Activated T-helper 17 cell treated with anti-CD3 and anti-CD28 coated beads, Interleukin-2, amount 50 U/mL, for 72 hours (primary cell): ENCODE measurements around the gene UNKL. TPM values are rescaled to one million over a fixed set of nuclear protein-coding genes. Genes with fewer than 3 reads are reported as not detected.

Source experiments
- ATAC-seq: fragments of 150-1000 bp; cut with Tn5 transposase; replicated peaks from 2 replicates; pipeline ENCODE4 v1.10.0; 2021; ENCODE audit warnings: mild to moderate bottlenecking, moderate library complexity
- H3K27ac Mint-ChIP-seq: one replicate; pipeline ENCODE4 v1.8.0; 2022; ENCODE audit warnings: mixed read lengths
- H3K27me3 Mint-ChIP-seq: one replicate; pipeline ENCODE4 v1.8.0; 2022; ENCODE audit warnings: mixed read lengths
- H3K36me3 Mint-ChIP-seq: one replicate; pipeline ENCODE4 v1.8.0; 2022; ENCODE audit warnings: low read depth, mild to moderate bottlenecking, mixed read lengths
- H3K4me1 Mint-ChIP-seq: one replicate; pipeline ENCODE4 v1.8.0; 2022; ENCODE audit warnings: mixed read lengths
- H3K4me3 Mint-ChIP-seq: one replicate; pipeline ENCODE4 v1.8.0; 2022; ENCODE audit warnings: mild to moderate bottlenecking, mixed read lengths
- H3K9me3 Mint-ChIP-seq: one replicate; pipeline ENCODE4 v1.8.0; 2022; ENCODE audit warnings: mixed read lengths
- total RNA-seq, 2 donors: library from RNA; stranded (reverse); gene quantifications; one replicate each; pipeline ENCODE4 v1.2.3, GENCODE V29; 2022

UNKL gene
- total RNA-seq, 2 donors from 2014 or later: 36.4 to 76.4 TPM

DNA sequence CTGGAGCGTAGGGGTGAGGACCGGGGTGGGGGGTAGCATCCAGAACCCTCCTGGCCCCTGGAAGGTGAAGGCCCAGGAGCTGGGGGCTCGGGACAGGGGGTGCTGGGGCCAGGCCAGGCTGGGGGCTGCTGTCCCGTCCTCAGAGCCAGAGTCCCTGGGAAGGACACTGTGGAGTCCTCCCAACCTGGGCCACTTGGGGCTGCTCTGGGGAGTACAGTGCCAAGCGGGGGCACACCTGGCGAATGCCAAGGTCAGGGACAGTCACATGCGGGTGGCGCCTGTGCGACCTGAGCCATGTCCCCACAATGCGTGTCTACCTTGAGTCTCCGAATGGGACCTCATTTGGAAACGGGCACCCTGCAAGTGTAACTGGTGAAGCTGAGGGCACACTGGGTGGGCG is 15.1 kb upstream of the UNKL start:
- no peaks in the 10 kb centered on the region for H3K9me3 Mint-ChIP-seq
- H3K4me3 Mint-ChIP-seq: no peak overlapping the region
- H3K27me3 Mint-ChIP-seq: no peaks in the 10 kb centered on the region

DNA sequence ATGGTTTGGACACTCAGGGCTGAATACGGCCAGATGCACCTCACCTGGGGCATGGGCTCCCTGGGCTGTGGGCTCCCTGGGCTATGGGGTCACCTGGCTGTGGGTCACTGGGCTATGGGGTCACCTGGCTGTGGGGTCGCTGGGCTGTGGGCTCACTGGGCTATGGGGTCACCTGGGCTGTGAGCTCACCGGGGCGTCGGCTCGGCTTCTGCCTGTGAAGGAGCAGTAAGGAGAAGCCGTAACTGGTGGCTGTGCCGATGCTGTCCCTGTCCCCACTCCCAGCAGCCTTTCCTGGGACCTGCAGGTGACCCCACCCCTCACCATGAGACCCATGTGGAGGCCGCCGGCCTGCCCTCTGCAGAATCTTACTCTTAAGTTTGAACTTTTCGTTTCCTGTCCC is 14.5 kb upstream of the UNKL start:
- H3K27me3 Mint-ChIP-seq: no peaks in the 10 kb centered on the region
- H3K4me3 Mint-ChIP-seq: no peak overlapping the region
- no peak overlapping the region for H3K27ac Mint-ChIP-seq
- no peak for ATAC-seq
- no peaks in the 10 kb centered on the region for H3K36me3 Mint-ChIP-seq
- no peaks in the 10 kb centered on the region for H3K9me3 Mint-ChIP-seq
- H3K4me1 Mint-ChIP-seq: no peaks in the 10 kb centered on the region

More for the DNA sequence above, 15.1 kb upstream of the UNKL start:
- no peak for ATAC-seq
- Mint-ChIP-seq H3K4me1 (no peaks in the 10 kb centered on the region), H3K27ac (no peak overlapping the region), H3K36me3 (no peaks in the 10 kb centered on the region)

DNA sequence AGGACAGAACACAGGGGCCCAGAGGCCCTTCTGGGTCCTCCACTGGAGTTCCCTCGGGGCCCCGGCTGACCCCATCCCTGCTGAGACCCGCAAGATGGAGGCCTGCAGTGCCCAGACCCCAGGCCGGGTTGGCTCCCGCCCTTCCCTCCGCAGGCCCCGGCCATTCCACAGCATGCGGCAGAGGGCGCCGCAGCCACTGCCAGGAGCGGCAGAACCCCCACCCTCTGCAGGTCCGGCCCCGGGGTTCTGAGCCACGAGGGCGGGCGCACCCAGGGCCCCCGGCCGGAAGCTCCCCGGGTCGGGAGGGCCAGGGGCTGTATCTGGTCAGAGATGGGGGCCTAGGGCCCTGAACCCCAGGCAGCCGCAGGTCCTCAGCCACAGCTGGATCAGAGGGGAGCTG is 14.0 kb upstream of the UNKL start:
- ATAC-seq: peak; percentile 52
- H3K27me3 Mint-ChIP-seq: no peaks in the 10 kb centered on the region
- H3K4me1 Mint-ChIP-seq: no peaks in the 10 kb centered on the region
- no peaks in the 10 kb centered on the region for H3K9me3 Mint-ChIP-seq
- H3K4me3 Mint-ChIP-seq: no peak overlapping the region
- H3K36me3 Mint-ChIP-seq: no peaks in the 10 kb centered on the region
- H3K27ac Mint-ChIP-seq: no peak overlapping the region

DNA sequence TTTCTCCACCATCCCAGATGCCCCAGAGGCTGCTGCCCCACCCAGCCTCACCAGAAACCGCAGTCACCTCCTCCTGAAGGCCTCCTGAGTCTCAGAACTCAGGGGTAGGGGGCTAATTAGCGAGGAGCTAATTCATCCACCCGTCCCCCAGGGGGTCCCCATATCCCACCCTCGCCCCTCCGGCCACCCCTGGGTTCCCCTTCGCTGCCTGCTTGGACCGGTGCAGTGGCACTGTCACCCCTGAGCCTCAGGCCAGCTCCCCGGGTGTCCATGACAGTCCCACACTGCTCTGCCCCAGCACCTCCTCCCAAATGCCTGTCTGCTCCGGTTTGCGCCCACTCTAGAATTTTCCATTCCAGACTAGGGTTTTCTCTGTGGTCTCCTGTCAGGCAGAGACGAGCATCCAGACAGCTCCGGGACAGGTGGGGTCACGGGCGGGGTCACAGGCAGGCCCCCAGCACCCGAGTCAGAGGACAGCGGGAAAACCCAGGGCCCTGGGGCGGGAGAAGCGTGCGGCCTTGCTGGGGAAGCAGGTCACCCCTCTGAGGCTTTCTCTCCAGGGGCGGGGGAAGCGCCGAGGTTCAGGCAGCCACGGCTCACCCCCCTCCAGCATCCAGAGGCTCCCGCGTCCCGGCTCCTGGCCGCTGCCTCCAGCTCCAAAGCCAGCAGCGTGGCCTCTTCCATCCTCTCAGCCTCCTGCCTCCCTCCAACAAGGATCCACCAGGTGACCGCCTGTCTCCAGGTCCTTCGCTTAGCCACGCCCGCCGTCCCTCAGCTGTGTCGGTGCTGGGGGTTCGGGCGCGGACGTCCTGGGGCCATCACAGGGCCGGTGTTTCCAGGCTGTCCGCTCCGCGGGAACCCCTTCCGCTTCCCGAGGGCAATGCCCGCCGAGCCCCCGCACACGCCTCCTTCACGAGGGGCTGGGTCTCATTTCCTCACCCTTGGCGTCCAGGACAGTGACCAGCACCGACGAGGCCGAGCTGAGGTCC is 13.3 kb upstream of the UNKL start:
- no peaks in the 10 kb centered on the region for H3K27me3 Mint-ChIP-seq
- no peaks in the 10 kb centered on the region for H3K9me3 Mint-ChIP-seq
- no peak overlapping the region for H3K4me3 Mint-ChIP-seq
- H3K36me3 Mint-ChIP-seq: no peaks in the 10 kb centered on the region
- no peak overlapping the region for H3K27ac Mint-ChIP-seq
- H3K4me1 Mint-ChIP-seq: no peaks in the 10 kb centered on the region
- no peak for ATAC-seq

DNA sequence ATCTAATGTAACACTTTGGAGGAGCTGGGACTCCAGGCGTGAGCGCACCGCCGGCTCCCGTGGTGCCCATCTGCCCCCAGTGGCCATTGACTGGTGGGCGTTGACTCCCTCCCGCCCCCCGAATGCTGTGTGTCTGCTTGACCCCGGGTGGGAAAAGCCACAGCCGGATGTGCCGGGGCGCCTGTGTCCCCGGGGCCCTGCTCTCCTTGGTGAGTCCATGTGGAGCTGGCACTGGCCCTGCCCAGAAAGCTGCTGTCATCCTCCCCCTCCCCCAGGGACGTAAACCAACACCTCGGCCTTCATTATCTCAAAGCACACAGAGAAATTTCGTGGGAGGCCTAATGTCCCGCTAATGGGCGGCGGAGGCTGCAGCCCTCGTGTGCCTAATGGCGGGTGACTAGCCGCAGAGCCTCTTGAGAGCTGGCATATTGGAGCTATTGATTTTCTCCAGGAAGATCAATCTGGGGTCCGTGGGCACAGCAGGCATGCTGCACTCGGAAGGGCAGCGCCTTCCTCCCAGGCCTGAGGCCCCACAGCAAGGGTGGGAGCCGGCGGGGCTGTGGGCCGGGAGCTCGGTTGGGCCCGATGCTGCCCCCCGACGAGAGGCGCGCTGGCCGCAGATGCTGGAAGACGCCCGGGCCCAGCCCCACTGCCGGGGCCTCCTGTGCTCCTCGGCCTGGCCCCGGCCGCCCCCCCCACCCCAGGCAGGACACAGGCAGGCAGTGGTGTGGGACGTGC is 12.4 kb upstream of the UNKL start:
- H3K4me3 Mint-ChIP-seq: no peak overlapping the region
- H3K4me1 Mint-ChIP-seq: no peaks in the 10 kb centered on the region
- H3K36me3 Mint-ChIP-seq: no peaks in the 10 kb centered on the region
- ATAC-seq: no peak
- no peaks in the 10 kb centered on the region for H3K27me3 Mint-ChIP-seq
- no peak overlapping the region for H3K27ac Mint-ChIP-seq
- H3K9me3 Mint-ChIP-seq: no peaks in the 10 kb centered on the region

DNA sequence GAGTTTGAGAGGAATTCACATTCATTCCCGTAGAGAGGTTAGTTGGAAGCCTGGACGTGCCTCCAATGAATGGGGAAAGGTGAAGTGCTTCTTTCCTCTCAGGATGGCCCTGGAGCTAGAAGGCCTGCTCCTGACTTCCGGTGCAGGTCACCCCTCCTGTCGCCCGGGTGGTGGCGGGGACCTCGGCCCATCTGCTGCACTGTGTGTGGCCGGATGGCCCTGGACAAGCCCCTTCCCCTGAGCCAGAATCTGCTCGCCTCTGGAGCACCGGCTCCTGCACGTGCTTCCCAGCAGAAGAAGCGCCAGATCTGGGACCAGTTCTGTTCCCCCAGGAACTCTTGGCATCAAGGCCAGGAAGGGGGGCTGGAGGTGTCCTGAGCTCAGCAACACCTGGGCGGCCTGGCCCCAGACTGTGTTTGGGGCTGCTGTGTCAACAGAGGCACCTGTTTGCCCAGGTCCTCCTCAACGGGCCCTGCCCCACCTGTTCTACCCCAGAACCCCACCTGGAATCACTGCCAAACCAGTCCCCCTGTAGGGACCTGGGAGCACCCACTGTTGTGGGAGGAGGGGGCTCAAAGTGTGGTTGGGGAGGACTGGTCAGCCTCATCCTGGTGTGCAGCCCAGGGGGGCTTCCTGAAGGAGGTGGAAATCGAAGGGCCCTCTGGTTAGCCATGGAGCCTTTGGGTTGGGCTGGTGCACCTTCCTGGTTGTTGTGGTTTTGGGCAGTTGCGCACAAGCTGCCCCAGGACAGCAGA is 11.3 kb upstream of the UNKL start:
- Mint-ChIP-seq H3K4me3 (no peak overlapping the region), H3K27ac (no peak overlapping the region), H3K27me3 (no peaks in the 10 kb centered on the region), H3K4me1 (no peaks in the 10 kb centered on the region), H3K36me3 (peaks cover 5% of the 10 kb centered on the region), H3K9me3 (no peaks in the 10 kb centered on the region)
- no peak for ATAC-seq

DNA sequence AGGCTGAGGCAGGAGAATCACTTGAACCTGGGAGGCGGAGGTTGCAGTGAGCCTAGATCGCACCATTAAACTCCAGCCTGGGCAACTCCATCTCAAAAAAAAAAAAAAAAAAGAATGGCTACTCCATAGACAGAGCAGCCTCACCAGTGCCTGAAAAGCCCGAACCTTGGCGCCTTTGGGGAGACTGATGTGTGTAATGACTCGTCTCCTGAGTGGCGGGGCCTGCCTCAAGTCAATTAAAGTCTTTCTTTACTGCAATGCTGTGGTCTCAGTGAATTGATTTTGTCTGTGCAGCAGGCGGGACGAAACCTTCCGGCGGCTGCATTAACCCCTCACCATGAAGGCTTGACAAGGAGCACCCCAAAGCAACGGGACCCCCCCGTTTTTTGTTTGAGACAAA is 9.5 kb upstream of the UNKL start:
- ATAC-seq: no peak
- H3K9me3 Mint-ChIP-seq: no peaks in the 10 kb centered on the region
- peak overlapping the region; percentile 78 for H3K27ac Mint-ChIP-seq
- H3K4me1 Mint-ChIP-seq: no peaks in the 10 kb centered on the region
- H3K4me3 Mint-ChIP-seq: no peak overlapping the region
- H3K27me3 Mint-ChIP-seq: no peaks in the 10 kb centered on the region
- H3K36me3 Mint-ChIP-seq: peaks cover 11% of the 10 kb centered on the region

DNA sequence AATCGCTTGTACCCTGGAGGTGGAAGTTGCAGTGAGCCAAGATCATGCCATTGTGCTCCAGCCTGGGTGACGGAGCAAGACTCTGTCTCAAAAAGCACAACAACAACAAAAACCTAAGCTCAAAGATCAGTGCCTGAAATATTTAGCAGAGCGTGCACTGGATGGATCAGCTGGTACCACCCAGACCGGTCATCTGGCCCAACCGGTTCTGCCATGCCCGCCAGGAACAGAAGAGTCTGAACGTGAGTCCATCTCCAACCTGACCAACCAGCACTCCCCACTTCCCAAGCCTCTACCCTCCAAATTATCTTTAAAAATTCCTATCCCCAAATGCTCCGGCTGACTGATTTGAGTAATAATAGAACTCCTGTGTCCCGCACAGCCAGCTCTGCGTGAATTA is 7.6 kb upstream of the UNKL start:
- H3K4me3 Mint-ChIP-seq: peak overlapping the region; percentile 86

DNA sequence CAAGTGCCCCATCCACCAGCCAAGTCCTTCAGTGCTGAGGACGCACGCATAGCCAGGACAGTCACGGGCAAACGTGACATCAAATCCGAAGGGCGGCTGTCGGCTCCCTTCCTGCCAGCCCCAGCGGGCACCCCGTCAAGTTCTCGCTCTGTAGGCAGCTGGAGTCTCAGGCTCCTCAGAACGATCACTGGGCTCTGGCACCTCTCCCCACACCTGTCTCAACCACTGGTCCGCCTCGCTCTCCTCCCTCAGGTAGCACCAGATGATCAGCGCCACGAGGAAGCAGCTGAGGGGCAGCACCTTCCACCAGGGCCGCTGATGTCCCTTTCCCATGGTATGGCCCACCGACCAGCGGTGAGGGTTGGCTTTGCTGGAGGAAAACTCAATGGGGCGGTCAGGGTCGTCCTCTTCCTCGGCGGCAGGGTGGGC is 5.6 kb upstream of the UNKL start:
- Mint-ChIP-seq H3K27ac (peak overlapping the region; percentile 99), H3K36me3 (peaks cover 29% of the 10 kb centered on the region), H3K9me3 (no peaks in the 10 kb centered on the region), H3K4me1 (no peaks in the 10 kb centered on the region), H3K27me3 (no peaks in the 10 kb centered on the region), H3K4me3 (peak overlapping the region; percentile 86)
- ATAC-seq: no peak

More for the DNA sequence above, 7.6 kb upstream of the UNKL start:
- Mint-ChIP-seq H3K36me3 (peaks cover 27% of the 10 kb centered on the region), H3K9me3 (no peaks in the 10 kb centered on the region), H3K27me3 (no peaks in the 10 kb centered on the region), H3K27ac (peak overlapping the region; percentile 99), H3K4me1 (no peaks in the 10 kb centered on the region)
- ATAC-seq: no peak

DNA sequence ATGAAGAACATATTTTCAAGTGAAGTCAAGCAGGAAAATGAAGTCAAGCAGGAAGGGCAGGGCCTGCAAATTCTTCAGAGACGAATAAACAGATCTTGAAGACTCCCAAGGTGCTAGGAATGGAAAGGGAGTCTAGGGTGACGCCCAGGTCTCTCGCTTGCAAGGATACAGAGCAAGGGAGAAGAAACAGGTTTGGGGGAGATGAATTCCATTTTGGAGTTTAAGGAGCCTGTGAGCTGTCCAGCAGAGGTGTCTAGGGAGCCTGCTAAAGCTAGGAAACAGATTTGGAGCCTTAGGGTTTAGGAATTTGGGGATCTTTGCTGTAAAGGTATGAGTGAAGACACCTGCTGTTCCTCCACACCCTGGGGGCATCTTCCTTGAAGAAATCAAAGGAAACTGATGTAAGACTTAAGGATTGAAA is 2.0 kb upstream of the UNKL start:
- Mint-ChIP-seq H3K4me3 (no peak overlapping the region), H3K9me3 (no peaks in the 10 kb centered on the region), H3K36me3 (peaks cover 44% of the 10 kb centered on the region), H3K4me1 (no peaks in the 10 kb centered on the region), H3K27me3 (no peaks in the 10 kb centered on the region), H3K27ac (peak overlapping the region; percentile 24)
- ATAC-seq: no peak

DNA sequence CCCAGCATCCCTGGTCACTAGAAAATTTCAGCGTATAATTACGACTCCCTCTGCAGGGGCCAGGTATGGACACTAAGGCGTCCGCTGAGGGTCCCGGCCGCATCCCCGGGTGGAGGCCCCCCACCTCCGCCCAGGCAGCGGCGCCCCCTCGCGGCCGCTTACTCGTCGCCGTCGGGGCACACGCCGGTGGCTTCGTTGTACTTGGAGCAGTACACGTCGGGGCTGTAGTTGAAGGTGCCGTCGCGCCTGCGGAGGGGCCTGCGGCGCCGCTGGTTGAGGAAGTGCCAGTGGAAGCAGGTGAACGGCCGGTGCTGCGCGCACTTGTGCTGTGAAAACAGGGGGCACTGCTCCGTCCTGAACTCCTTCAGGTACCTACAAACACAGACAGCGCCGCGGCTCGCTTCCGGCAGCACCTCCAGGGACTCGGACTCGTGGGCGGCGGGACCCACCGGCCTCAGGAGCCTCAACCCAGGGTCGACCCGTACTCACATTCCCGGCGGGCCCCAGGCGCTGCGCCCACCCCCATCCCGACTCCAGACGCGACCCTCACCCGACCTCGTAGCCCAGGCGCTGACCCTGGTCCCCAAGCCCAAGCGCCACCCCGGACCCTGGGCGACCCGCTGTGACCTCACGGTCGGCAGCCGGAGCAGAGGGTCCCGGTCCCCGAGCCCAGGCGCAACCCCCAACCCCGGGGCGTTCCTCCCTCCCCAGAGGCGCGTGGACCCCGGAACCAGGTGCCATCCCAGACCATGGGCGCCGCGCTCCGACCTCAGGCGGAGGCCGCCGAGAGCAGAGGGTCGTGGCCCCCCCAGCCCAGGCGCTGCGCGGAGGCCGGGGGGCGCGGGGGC is 596 bp downstream of the UNKL start:
- peak overlapping the region; percentile 70 for H3K4me3 Mint-ChIP-seq
- peak overlapping the region; percentile 68 for H3K27ac Mint-ChIP-seq
- H3K36me3 Mint-ChIP-seq: peaks cover 41% of the 10 kb centered on the region
- no peaks in the 10 kb centered on the region for H3K4me1 Mint-ChIP-seq
- H3K9me3 Mint-ChIP-seq: no peaks in the 10 kb centered on the region
- ATAC-seq: peak; percentile 75
- no peaks in the 10 kb centered on the region for H3K27me3 Mint-ChIP-seq

DNA sequence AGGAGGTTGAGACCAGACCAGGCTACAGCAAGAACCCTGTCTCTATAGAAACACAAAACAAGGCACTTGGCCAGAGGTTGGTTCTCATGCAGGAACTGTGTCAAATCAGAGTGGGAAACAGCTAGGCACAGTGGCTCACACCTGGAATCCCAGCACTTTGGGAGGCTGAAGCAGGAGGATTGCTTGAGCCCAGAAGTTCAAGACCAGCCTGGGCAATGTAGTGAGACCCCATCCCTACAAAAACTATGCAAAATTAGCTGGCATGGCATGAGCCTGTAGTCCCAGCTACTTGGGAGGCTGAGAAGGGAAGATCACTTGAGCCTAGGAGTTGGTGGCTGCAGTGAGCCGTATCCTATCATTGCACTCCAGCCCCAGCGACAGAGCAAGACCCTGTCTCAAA is 1.7 kb downstream of the UNKL start:
- Mint-ChIP-seq H3K4me3 (peak overlapping the region; percentile 70), H3K36me3 (peaks cover 30% of the 10 kb centered on the region), H3K9me3 (no peaks in the 10 kb centered on the region), H3K27me3 (no peaks in the 10 kb centered on the region), H3K27ac (peak overlapping the region; percentile 68), H3K4me1 (no peaks in the 10 kb centered on the region)
- ATAC-seq: no peak

DNA sequence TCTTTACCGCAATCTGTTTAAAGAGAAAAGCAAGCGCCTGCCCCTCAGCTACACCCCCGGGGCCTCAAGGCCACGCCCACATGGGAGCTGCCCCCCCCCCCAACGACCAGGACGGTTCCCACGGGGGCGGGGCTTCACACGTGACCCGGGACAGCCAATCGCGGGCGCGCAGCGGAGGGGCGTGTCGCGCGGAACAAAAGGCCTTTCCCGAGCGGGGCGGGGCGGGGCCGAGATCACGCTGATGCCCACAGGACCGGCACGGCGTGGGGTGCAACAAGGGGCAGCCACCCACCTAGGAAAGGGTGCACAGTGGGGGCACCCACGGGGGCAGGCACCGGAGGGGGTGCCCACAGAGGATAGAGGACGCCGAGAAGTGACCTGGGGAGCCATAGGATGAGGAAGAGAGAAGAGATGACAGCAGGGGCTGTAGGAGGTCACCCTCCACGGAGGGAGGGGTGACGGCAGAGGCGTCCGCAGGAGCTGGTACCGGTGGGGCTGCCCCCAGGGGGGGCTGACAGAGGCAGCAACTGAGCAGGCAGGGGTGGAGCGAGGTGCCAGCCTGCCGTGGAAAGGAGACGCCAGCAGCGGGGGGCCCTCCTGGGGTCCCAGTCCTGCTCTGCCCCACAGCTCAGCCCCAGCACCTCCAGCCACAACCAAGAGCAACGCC is 6.2 kb downstream of the UNKL start:
- H3K27ac Mint-ChIP-seq: no peak overlapping the region
- peak overlapping the region; percentile 56 for H3K4me3 Mint-ChIP-seq
- peak; percentile 96 for ATAC-seq
- no peaks in the 10 kb centered on the region for H3K27me3 Mint-ChIP-seq
- H3K4me1 Mint-ChIP-seq: no peaks in the 10 kb centered on the region
- no peaks in the 10 kb centered on the region for H3K9me3 Mint-ChIP-seq
- H3K36me3 Mint-ChIP-seq: peaks cover 42% of the 10 kb centered on the region
